ENCODE results near the gene GOLGA2.

GOLGA2 gene

DNA sequence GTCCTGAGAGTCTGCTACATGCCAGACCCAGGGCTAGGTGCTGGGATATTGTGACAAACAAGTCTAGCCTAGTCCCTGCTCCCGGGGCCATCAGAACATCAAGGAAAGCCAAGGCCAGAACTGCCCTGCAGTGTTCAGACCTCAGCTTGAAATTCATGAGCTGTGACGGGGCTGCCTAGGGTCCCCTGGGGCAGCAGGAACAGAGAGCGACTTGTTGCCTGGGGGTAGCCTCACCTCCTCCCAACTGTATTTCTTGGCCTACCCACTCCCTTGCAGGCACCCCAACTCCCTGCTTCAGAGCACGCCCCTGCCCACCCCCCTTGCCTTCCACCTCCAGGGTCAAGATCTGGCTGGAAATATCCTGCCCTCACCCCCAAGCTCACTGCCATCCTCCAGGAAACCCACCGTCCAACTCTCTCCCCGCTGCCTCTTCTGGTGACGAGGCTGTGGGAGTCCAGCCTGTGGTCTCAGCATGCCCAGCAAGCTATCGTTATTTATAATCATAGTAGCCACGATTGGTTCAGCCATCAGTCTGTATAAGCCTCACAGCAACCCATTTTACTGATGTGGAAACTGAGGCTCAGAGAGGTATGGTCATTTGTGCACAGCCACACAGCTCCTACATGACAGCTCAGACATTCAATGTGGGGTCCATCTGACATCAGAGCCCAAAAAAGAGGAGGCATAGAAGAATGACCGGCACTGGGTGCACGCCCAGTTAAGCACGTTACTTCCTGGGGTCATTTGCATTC lies 61.9 kb downstream of the GOLGA2 start:
- DNase-seq (ENCODE audit: low read depth in 2 of 2) = no peak

DNA sequence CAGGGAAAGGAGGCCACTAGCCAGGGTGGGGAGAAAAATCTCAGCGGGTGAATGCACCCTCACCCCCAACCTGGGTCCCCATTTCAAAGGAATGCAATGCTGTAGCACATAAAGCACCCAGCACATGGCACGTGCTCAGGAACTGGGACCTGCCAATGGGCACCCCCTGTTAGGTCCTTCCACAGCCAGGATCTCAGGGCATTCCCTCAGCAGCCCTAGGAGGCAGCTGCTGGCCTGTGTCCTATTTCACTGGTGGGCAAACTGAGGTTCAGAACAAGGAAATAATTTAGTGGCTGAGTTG lies 63.9 kb downstream of the GOLGA2 start:
- DNase-seq (ENCODE audit: low read depth in 2 of 2) = no peak

DNA sequence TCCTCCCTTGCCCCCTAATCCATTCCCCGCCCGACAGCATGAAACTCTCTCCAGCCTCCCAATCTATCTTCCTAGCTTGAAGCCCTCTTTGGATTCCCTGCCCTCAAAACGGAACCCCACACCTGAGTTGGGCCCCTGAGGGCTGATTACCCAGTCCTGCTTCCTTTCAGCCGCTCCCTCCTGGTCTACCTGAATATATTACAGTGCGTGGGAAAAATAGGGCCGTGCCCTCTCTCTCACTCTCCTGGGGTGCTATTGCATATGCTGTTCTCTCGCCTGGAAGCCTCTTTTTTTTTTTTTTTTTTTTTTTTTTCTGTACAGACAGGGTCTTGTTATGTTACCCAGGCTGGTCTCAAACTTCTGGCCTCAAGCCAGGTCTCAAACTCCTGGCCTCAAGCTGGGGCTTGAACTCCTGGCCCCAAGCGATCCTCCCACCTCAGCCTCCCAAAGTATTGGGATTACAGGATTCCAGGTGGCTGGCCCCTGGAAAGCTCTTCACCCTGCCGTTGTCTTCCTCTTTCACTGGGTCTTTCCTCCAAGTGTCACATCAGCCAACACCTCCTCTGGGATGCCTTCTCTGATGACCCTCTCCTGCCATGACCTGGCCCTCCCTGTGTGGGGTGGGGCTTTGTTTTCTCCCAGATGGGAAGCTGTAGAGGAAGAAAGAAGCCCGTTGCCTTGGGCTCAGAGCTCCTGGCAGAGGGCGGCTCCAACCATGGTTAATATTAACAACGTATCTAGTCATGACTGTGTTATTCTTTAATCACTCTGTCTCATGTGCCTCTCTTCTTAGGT lies 64.4 kb downstream of the GOLGA2 start:
- DNase-seq (ENCODE audit: low read depth in 2 of 2) = no peak

DNA sequence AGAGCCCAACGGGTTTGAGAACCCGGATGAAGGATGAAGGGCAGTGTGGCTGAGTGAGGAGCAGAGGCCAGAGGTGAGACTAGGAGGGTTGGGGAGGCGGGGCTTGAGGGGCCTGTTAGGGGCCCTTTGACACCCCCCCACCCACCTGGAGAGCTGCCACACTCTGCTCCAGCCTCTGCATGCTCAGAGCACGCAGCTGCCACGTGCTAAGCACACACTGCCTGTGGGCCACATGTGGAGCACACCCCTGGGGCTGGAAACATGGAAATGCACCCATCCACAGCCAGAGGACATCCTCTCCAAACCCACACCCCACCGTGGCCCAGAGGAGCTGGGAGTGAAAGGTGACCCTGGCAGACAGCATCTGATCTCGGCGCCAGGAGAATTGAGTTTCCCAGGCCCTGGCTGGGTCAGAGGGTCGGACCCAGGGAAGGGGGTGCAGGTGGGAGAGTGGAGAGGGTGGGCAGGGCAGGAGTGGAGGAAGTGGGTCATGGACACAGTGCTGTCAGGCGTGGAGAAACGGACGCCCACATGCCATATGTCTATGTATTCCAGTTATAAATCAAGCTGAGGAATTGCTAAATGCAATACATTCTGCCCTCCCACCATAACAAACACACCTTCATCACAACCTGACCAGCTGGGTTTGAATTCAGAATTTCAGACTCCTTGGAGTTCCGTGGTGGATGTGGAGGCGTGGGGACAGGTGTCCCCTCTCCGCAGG lies 66.7 kb downstream of the GOLGA2 start:
- no peak for DNase-seq (ENCODE audit: low read depth in 2 of 2)

DNA sequence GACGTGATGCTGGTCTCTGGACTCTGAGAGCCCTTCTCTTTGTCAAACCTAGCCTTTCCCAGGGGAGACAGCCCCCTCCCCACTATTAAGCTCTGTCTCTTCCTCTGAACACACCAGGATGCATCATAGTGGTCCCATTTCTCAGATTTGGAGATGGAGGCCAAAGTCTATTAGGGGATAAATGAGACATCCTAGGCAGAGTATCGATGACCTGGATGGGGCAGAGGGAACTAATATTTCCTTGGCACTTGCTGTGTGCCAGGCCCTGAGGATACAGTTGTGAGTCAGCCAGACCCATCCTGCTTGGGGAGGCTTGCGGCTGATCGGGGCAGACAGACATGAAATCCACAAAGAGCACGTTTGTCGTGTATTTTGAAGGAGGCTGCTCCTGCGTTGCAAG lies 67.4 kb downstream of the GOLGA2 start:
- DNase-seq (ENCODE audit: low read depth in 2 of 2) = no peak

DNA sequence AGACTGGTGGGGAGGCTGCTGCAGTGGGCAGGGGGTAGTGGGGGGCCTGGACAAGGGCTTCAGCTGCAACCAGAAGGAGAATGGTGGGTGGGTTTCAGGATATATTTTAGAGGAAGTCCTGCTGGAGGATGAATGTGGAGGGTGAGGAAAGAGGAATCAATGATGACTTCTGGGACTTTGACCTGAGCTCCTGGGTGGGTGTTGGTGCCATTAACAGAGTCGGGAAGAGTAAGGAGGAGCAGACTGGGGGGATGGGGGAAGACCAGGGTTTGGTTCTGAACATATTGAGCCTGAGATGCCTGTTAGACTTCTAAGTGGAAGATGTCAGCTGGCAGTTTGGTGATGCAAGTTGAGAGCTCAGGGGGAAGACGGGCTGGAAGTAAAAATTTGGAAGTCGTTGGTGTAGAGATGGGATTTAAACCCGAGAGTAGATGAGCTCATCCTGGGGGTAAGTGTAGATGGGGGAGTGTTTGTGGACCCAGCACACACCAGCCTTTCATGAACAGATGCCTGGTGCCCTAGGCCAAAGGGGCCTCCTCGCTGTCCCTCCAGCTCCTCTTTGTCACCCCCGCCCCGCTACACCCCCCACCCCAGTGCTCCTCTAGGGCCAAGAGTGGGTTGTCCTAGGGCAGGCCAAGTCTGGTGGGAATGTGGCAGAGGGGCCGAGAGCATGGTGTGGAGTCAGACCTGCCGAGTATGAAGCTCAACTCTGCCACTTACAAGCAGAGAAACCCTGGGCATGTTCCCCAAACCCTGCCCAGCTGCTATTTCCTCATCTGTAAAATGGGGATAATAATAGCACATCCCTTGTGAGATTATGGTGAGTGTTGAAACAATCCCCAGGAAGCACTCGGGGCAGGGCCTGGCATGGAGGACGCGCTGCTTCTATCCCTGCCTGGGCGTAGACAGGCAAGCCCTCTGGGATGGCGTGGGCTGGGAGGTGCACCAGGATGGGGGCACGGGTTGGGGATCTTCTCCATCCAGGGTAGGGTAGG lies 68.6 kb downstream of the GOLGA2 start:
- DNase-seq (ENCODE audit: low read depth in 2 of 2) = no peak

DNA sequence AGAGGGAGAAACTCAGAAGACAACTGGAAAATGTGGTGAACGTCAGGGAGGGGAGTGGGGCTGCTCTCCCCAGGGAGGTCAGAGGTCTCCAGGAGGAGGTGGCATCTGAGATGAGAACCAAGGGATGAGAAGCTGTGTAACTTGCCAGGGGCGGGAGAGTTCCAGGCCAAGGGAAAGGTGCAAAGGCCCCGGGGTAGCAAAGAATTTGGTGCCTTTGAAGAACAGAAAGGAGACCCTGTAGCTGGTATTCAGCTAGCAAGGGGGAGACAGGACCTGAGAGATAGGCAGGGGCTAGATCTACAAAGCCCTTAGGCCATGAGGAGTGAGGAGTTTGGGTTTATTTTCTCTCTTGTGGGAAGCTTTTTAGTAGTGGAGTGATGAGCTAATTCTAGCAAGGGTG lies 69.3 kb downstream of the GOLGA2 start:
- no peak for DNase-seq (ENCODE audit: low read depth in 2 of 2)

Measured in stimulated activated CD4-positive, alpha-beta T cell treated with anti-CD3 and anti-CD28 coated beads, Interleukin-1b, Interleukin-23, amount 100 ng/mL, for 4 hours (primary cell).